Tibial nerve (tissue), 4 donors: ENCODE measurements around the gene FAM216B.

Experiments
- EP300 ChIP-seq, 2 donors: sonication (generic); formaldehyde crosslinking; IDR thresholded peaks; one replicate each; pipeline ENCODE4 v1.6.1; 2017; ENCODE audit warnings: antibody characterized with exemption in 2 of 2, mild to moderate bottlenecking in 1 of 2
- TF ChIP-seq, protein P1 (sequence below), 5 experiments: fragments of 200-600 bp in 3 of 5; fragments of 450-650 bp in 2 of 5; sonication (generic) in 3 of 5; IDR thresholded peaks; one replicate each; pipeline ENCODE4 v1.5.1; 2016 to 2019; ENCODE audit warnings: antibody characterized with exemption in 5 of 5, mild to moderate bottlenecking in 3 of 5, moderate library complexity in 2 of 5

DNA sequence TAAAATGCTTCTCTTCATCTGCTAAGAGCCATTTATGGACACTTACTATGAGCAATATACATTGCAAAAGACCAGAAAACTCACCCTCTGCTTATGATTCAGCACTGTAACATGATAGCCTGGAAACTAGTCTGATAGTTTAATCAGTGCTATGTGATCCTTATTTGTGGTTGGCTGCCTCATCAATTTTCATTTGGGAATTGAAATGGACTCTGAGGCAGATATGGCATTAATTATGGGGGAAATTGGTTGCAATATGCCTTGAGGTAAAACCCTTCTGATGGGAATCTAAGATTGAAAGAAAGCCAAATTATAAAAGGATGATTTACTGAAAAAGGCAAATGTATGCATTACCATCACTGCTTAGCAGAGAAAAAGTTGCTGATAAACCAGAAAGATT is 33.5 kb downstream of the FAM216B start:
- TF ChIP-seq, protein P1, sequence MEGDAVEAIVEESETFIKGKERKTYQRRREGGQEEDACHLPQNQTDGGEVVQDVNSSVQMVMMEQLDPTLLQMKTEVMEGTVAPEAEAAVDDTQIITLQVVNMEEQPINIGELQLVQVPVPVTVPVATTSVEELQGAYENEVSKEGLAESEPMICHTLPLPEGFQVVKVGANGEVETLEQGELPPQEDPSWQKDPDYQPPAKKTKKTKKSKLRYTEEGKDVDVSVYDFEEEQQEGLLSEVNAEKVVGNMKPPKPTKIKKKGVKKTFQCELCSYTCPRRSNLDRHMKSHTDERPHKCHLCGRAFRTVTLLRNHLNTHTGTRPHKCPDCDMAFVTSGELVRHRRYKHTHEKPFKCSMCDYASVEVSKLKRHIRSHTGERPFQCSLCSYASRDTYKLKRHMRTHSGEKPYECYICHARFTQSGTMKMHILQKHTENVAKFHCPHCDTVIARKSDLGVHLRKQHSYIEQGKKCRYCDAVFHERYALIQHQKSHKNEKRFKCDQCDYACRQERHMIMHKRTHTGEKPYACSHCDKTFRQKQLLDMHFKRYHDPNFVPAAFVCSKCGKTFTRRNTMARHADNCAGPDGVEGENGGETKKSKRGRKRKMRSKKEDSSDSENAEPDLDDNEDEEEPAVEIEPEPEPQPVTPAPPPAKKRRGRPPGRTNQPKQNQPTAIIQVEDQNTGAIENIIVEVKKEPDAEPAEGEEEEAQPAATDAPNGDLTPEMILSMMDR (IDR thresholded peaks at IDR 0.05), result no peak
- no peak for TF ChIP-seq EP300 (IDR thresholded peaks at IDR 0.05)
